AG04450 (cell line): ENCODE measurements around the gene DNAJC9. TPM values are rescaled to one million over a fixed set of nuclear protein-coding genes. Genes with fewer than 3 reads are reported as not detected.

Experiments
- CTCF ChIA-PET: fragments of 300-600, 350-600 bp; formaldehyde crosslinking; extraction: SDS; loops from one replicate; lab custom pipeline; 2022; ENCODE audit warnings: antibody characterized with exemption, inconsistent platforms; lab: Charles Lee
- POLR2A ChIA-PET: fragments of 350-600 bp; formaldehyde crosslinking; extraction: SDS; loops from one replicate; lab custom pipeline; 2021; ENCODE audit warnings: antibody characterized with exemption, inconsistent platforms; lab: Yijun Ruan, JAX
- DNase-seq: peaks from one replicate; pipeline ENCODE4 v3.0.0-alpha.2; 2011; ENCODE audit warnings: low read depth, low spot score
- H3K27ac ChIP-seq: one replicate; pipeline ENCODE4 v1.5.1; 2012; ENCODE audit warnings: low read depth, low read length, control low read depth
- H3K27me3 ChIP-seq: one replicate; pipeline ENCODE4 v1.6.0; 2012; ENCODE audit warnings: low read length; ENCODE audit not compliant: control insufficient read depth, insufficient read depth
- H3K4me3 ChIP-seq: 2 replicates; pipeline ENCODE4 v1.5.1; 2011; ENCODE audit warnings: mild to moderate bottlenecking, low read depth, low read length, control low read depth
- H3K9me3 ChIP-seq: 2 replicates; pipeline ENCODE4 v1.5.1; 2012; ENCODE audit warnings: low read length; ENCODE audit not compliant: control insufficient read depth, insufficient read depth
- CTCF ChIP-seq: IDR thresholded peaks from 2 replicates; pipeline ENCODE4 v1.5.1; 2011; ENCODE audit warnings: low read depth, low read length, control low read depth, inconsistent platforms
- polyA plus RNA-seq: library from polyadenylated mRNA; depleted of rRNA; stranded (reverse); fragments of >200 nt; gene quantifications from 2 replicates; pipeline ENCODE4 v1.2.3, GENCODE V29; 2011

DNAJC9 gene
- polyA plus RNA-seq, 1 experiment, result 18.7 TPM

- Histone ChIP-seq H3K27me3 (no peaks in the 10 kb centered on the region), H3K27ac (no peak overlapping the region), H3K9me3 (no peaks in the 10 kb centered on the region; the same call in 1 of the 2 replicates), H3K4me3 (no peak overlapping the region)
- CTCF ChIA-PET, result no interaction called here
- POLR2A ChIA-PET, result interaction anchor here (0.6 kb wide), 1 partner anchor 526 kb away, joined by 5 read pairs; no protein-coding TSS in a partner anchor
- no peak for DNase-seq
- no peak for TF ChIP-seq CTCF
Observed at GRCh38 chr10:73248259-73248724, 1.2 kb upstream of the DNAJC9 start.

- TF ChIP-seq CTCF, result no peak
- Histone ChIP-seq H3K4me3 (peak overlapping the region; percentile 92), H3K9me3 (no peaks in the 10 kb centered on the region; the same call in 1 of the 2 replicates), H3K27ac (peak overlapping the region; percentile 59), H3K27me3 (no peaks in the 10 kb centered on the region)
- DNase-seq, result peak; percentile 16
- CTCF ChIA-PET, result no interaction called here
- POLR2A ChIA-PET, result interaction anchor here (0.6 to 1.5 kb wide), 4 partner anchors 9 to 238 kb away, joined by 3 to 6 read pairs (median 5); no protein-coding TSS in a partner anchor
Observed at GRCh38 chr10:73247509-73248258, 629 bp upstream of the DNAJC9 start.

GRCh38 chr10:73246322-73246645, 771 bp downstream of the DNAJC9 start:
- ChIA-PET POLR2A (interaction anchor here (0.7 to 1.5 kb wide), 4 partner anchors 8 to 167 kb away, joined by 3 to 6 read pairs (median 4); partner anchors contain the start of gene ANXA7), CTCF (no interaction called here)
- no peak for TF ChIP-seq CTCF
- no peak for DNase-seq
- peak overlapping the region; percentile 77 for H3K27ac ChIP-seq
- no peaks in the 10 kb centered on the region for H3K27me3 ChIP-seq
- peak overlapping the region; percentile 92 for H3K4me3 ChIP-seq
- H3K9me3 ChIP-seq, result no peaks in the 10 kb centered on the region; the same call in 1 of the 2 replicates

- H3K27me3 ChIP-seq, result no peaks in the 10 kb centered on the region
- H3K27ac ChIP-seq, result no peak overlapping the region
- DNase-seq, result no peak
- peak overlapping the region; percentile 92 for H3K4me3 ChIP-seq
- no peak for TF ChIP-seq CTCF
- POLR2A ChIA-PET, result interaction anchor here (0.7 to 1.4 kb wide), 2 partner anchors 9 to 266 kb away, joined by 3 to 4 read pairs; no protein-coding TSS in a partner anchor
- no peaks in the 10 kb centered on the region; the same call in 1 of the 2 replicates for H3K9me3 ChIP-seq
- CTCF ChIA-PET, result no interaction called here
Observed at GRCh38 chr10:73244866-73245477, 2.1 kb downstream of the DNAJC9 start.

- H3K27ac ChIP-seq, result no peak overlapping the region
- ChIA-PET POLR2A (no interaction called here), CTCF (no interaction called here)
- no peak overlapping the region for H3K4me3 ChIP-seq
- no peak for TF ChIP-seq CTCF
- DNase-seq, result no peak
- no peaks in the 10 kb centered on the region for H3K9me3 ChIP-seq
- H3K27me3 ChIP-seq, result no peaks in the 10 kb centered on the region
Observed at GRCh38 chr10:73239908-73240307, 7.1 kb downstream of the DNAJC9 start.
